ENCODE results near the gene ZNF282. TPM values are rescaled to one million over a fixed set of nuclear protein-coding genes. Genes with fewer than 3 reads are reported as not detected.

The ZNF282 gene
- total RNA-seq, 1 donor from 2014 or later: 32.0 TPM

DNA sequence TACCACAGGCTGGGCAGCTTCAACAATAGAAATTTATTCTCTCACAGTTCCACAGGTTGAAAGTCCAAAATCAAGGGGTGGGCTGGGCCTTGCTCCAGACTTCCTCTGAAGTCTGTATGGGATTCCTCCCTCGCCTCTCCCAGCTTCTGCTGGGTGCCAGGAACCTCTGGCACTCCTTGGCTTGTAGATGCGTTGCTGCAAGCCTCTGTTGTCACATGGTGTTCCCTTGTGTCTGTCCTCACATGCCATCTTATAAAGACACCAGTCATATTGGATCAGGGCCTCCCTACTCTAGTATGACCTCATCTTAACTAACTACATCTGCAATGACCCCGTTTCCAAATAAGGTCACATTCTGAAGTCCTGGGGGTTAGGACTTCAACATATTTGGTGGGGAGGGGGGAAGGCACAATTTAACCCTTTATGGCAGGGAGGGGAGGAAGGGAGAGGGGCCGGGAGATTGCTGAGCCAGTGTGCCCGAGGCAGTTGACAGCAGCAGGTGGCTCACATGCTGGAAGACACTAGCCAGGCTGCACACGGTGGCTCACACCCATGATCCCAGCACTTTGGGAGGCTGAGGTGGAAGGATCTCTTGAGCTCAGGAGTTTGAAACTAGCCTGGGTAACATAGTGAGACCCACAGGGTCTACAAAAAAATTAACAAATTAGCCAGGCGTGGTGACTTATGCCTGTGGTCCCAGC lies 18.8 kb downstream of the ZNF282 start:
- no peaks in the 10 kb centered on the region for H3K27me3 ChIP-seq (ENCODE audit: control insufficient read depth, insufficient read depth, low read length)
- H3K36me3 ChIP-seq (ENCODE audit: control insufficient read depth, insufficient read depth, low read length): peaks cover 9% of the 10 kb centered on the region
- no peak overlapping the region for H3K4me3 ChIP-seq (ENCODE audit: low read depth, low read length)
- TF ChIP-seq, protein P1, sequence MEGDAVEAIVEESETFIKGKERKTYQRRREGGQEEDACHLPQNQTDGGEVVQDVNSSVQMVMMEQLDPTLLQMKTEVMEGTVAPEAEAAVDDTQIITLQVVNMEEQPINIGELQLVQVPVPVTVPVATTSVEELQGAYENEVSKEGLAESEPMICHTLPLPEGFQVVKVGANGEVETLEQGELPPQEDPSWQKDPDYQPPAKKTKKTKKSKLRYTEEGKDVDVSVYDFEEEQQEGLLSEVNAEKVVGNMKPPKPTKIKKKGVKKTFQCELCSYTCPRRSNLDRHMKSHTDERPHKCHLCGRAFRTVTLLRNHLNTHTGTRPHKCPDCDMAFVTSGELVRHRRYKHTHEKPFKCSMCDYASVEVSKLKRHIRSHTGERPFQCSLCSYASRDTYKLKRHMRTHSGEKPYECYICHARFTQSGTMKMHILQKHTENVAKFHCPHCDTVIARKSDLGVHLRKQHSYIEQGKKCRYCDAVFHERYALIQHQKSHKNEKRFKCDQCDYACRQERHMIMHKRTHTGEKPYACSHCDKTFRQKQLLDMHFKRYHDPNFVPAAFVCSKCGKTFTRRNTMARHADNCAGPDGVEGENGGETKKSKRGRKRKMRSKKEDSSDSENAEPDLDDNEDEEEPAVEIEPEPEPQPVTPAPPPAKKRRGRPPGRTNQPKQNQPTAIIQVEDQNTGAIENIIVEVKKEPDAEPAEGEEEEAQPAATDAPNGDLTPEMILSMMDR (IDR thresholded peaks at IDR 0.05; ENCODE audit: insufficient read depth, low read length, poor library complexity, severe bottlenecking): no peak
- DNase-seq (ENCODE audit: low read depth): no peak

DNA sequence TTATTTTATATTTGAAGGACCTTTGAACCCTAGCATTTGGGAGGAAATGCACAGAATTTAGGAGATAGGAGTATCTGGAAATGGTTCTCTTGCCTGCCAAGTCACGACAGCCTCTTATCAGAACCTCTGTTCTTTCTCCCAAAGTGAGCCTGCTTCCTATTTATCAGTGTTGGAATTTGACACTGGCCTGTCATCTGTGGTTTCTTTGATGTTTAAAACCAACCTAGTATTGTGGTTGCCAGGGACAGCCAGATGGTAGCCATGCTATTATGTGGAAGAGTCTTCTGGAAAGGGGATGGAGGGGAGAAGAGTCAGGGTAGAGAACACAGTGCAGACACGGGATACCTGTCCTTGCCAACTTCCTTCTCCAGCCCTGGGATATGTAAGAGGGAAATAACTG lies 21.1 kb downstream of the ZNF282 start:
- Histone ChIP-seq H3K36me3 (ENCODE audit: control insufficient read depth, insufficient read depth, low read length) (peaks cover 6% of the 10 kb centered on the region), H3K27me3 (ENCODE audit: control insufficient read depth, insufficient read depth, low read length) (no peaks in the 10 kb centered on the region), H3K4me3 (ENCODE audit: low read depth, low read length) (no peak overlapping the region)
- TF ChIP-seq, protein P1 (IDR thresholded peaks at IDR 0.05; ENCODE audit: insufficient read depth, low read length, poor library complexity, severe bottlenecking): no peak
- no peak for DNase-seq (ENCODE audit: low read depth)

DNA sequence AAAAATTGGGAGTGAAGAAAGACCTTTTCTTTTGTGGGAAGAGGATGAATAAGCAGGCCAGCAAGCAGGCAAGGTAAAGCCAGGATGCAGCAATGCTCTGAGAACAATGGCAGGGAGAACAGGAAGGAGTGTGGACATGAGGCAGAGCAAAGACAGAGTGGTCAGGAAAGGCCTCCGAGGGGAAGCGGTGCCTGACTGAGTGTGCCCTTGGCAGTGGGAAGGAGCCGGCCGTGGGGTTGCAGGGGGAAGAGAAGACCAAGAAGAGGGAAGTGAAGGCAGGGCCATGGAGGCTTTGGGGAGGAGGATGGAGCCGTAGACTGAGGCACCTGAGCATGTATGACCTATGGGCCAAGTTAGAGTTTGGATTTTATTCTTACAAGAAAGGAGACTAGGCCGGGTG lies 22.2 kb downstream of the ZNF282 start:
- Histone ChIP-seq H3K27me3 (ENCODE audit: control insufficient read depth, insufficient read depth, low read length) (no peaks in the 10 kb centered on the region), H3K4me3 (ENCODE audit: low read depth, low read length) (no peak overlapping the region), H3K36me3 (ENCODE audit: control insufficient read depth, insufficient read depth, low read length) (peaks cover 6% of the 10 kb centered on the region)
- no peak for DNase-seq (ENCODE audit: low read depth)
- TF ChIP-seq, protein P1 (IDR thresholded peaks at IDR 0.05; ENCODE audit: insufficient read depth, low read length, poor library complexity, severe bottlenecking): no peak

DNA sequence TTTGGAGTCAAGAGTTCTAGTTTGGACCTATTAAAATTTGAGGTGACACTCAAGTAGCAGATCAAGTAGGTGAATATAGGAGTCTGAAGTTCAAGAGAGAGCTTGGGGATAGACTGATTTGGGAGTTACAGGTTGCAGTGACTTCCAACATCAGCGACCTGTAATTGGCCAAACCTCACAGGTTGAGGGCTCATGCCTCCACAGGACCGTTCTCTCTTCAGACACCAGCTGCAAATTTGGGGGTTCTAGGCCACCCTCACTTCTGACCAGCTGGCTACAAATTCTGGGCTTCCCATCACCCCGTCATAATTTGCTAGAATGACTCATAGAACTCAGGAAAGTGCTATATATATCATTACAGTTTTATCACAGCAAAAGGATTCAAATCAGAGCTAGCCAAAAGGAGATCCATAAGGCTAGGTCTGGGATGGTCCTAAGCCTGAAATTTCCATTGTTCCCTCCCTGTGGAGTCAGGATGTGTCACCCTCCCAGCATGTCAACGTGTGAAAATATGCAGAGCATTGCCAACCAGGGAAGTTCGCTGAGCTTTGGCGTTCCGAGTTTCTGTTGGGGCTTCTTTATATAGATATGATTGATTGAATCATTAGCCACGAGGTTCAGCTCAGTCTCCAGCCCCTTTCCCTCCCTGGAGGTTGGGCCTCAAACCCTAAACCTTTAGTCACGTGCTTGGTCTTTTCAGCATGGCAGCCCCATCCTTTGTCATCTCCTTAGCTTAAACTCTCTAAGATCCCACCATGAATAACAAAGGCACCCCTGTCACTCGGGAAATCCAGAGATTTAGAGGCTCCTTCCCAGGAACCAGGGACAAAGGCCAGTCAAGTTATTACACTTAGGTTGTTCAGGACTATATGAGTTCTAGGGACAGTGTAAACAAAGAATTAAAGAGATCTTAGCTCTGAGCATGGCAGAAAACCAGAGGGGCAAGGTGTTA lies 23.4 kb downstream of the ZNF282 start:
- DNase-seq (ENCODE audit: low read depth): no peak
- H3K36me3 ChIP-seq (ENCODE audit: control insufficient read depth, insufficient read depth, low read length): peaks cover 6% of the 10 kb centered on the region
- TF ChIP-seq, protein P1 (IDR thresholded peaks at IDR 0.05; ENCODE audit: insufficient read depth, low read length, poor library complexity, severe bottlenecking): no peak
- no peaks in the 10 kb centered on the region for H3K27me3 ChIP-seq (ENCODE audit: control insufficient read depth, insufficient read depth, low read length)
- H3K4me3 ChIP-seq (ENCODE audit: low read depth, low read length): no peak overlapping the region

DNA sequence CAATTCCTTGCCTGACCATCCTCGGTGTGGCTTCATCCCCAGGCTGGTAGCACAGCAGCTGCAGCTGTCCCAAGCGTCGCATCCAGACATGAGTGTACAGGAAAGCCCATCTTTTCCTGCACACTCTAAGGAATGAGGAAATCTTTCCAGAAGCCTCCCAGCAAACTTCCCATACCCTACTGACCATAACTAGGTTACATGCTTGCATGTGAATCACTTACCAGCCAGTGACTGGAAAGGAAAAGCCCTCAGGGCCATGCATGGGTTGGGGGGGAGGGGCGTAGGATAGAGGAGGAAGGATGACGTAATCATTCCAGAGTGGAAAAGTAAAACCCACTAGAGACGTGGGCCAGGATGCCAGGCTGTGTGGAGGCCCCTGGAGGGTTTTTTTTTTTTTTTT lies 25.2 kb downstream of the ZNF282 start:
- no peak overlapping the region for H3K4me3 ChIP-seq (ENCODE audit: low read depth, low read length)
- no peak for DNase-seq (ENCODE audit: low read depth)
- TF ChIP-seq, protein P1 (IDR thresholded peaks at IDR 0.05; ENCODE audit: insufficient read depth, low read length, poor library complexity, severe bottlenecking): no peak
- H3K27me3 ChIP-seq (ENCODE audit: control insufficient read depth, insufficient read depth, low read length): no peaks in the 10 kb centered on the region
- H3K36me3 ChIP-seq (ENCODE audit: control insufficient read depth, insufficient read depth, low read length): peaks cover 5% of the 10 kb centered on the region
